Left ventricle myocardium inferior (tissue), 1 donor: ENCODE results near the gene ZNF649. TPM values are rescaled to one million over a fixed set of nuclear protein-coding genes. Genes with fewer than 3 reads are reported as not detected.

Experiments
- DNase-seq: peaks from one replicate; pipeline ENCODE4 v3.0.0-alpha.2; 2020
- H3K27ac ChIP-seq: fragments of 200-600 bp; replicated peaks from 2 replicates; pipeline ENCODE4 v1.8.0; 2021
- H3K27me3 ChIP-seq: fragments of 200-600 bp; 2 replicates; pipeline ENCODE4 v1.8.0; 2021; ENCODE audit warnings: low read depth
- H3K36me3 ChIP-seq: fragments of 200-600 bp; 2 replicates; pipeline ENCODE4 v1.8.0; 2021
- H3K4me1 ChIP-seq: fragments of 200-600 bp; 2 replicates; pipeline ENCODE4 v1.8.0; 2021
- H3K4me3 ChIP-seq: fragments of 200-600 bp; 2 replicates; pipeline ENCODE4 v1.8.0; 2021; ENCODE audit warnings: mild to moderate bottlenecking, moderate library complexity
- H3K9me3 ChIP-seq: fragments of 200-600 bp; replicated peaks from 2 replicates; pipeline ENCODE4 v1.8.0; 2021
- CTCF ChIP-seq: fragments of 200-600 bp; IDR thresholded peaks from 2 replicates; pipeline ENCODE4 v1.8.0; 2021; ENCODE audit warnings: antibody characterized with exemption, mild to moderate bottlenecking, borderline replicate concordance
- intact Hi-C: fragments of 100-400 bp; cut with micrococcal nuclease; formaldehyde crosslinking; loops from one replicate; pipeline ENCODE4 v1.11.0; 2022
- total RNA-seq: library from RNA; stranded (reverse); fragmentation: NEBNext Ultra II Directional; extraction: Animal tissue kit (Norgen Biotek cat#: 25700); gene quantifications from one replicate; pipeline ENCODE4 v1.2.1, GENCODE V29; 2021
- donor health status: DM: no; HTN: yes; CAD: no; lungs with severe emphysema.

The ZNF649 gene
- total RNA-seq, 1 donor from 2014 or later = 7.5 TPM

GRCh38 chr19:51884713-51885112, 20.1 kb downstream of the ZNF649 start:
- no peak for DNase-seq
- H3K36me3 ChIP-seq = peaks cover 35% of the 10 kb centered on the region
- no peak overlapping the region for H3K27ac ChIP-seq
- no peak for TF ChIP-seq CTCF
- peaks cover 24% of the 10 kb centered on the region for H3K9me3 ChIP-seq
- H3K4me3 ChIP-seq = no peak overlapping the region
- no peaks in the 10 kb centered on the region for H3K27me3 ChIP-seq
- intact Hi-C loops = no loop called here
- peaks cover 19% of the 10 kb centered on the region for H3K4me1 ChIP-seq

GRCh38 chr19:51882518-51882917, 22.3 kb downstream of the ZNF649 start:
- Histone ChIP-seq H3K27me3 (no peaks in the 10 kb centered on the region), H3K36me3 (peaks cover 42% of the 10 kb centered on the region), H3K27ac (no peak overlapping the region), H3K4me3 (no peak overlapping the region), H3K4me1 (peaks cover 12% of the 10 kb centered on the region), H3K9me3 (peaks cover 15% of the 10 kb centered on the region)
- no peak for DNase-seq
- intact Hi-C loops = no loop called here
- no peak for TF ChIP-seq CTCF

GRCh38 chr19:51873097-51873496, 31.7 kb downstream of the ZNF649 start:
- no peak overlapping the region for H3K27ac ChIP-seq
- intact Hi-C loops = no loop called here
- no peak overlapping the region for H3K4me3 ChIP-seq
- no peak for TF ChIP-seq CTCF
- no peaks in the 10 kb centered on the region for H3K27me3 ChIP-seq
- H3K4me1 ChIP-seq = no peaks in the 10 kb centered on the region
- peaks cover 93% of the 10 kb centered on the region for H3K9me3 ChIP-seq
- H3K36me3 ChIP-seq = peaks cover 90% of the 10 kb centered on the region
- DNase-seq = no peak

GRCh38 chr19:51861870-51862622, 42.8 kb downstream of the ZNF649 start:
- H3K27me3 ChIP-seq = no peaks in the 10 kb centered on the region
- intact Hi-C loops = no loop called here
- no peak for DNase-seq
- H3K9me3 ChIP-seq = peaks cover 100% of the 10 kb centered on the region
- H3K4me3 ChIP-seq = no peak overlapping the region
- no peak overlapping the region for H3K27ac ChIP-seq
- H3K4me1 ChIP-seq = no peaks in the 10 kb centered on the region
- no peak for TF ChIP-seq CTCF
- H3K36me3 ChIP-seq = peaks cover 80% of the 10 kb centered on the region

Other genes starting within 250 kb of the ZNF649 start
- 11.8 TPM for gene SPACA6, start 211.7 kb downstream of the ZNF649 start, total RNA-seq
- 0.41 TPM for gene HAS1, start 181.0 kb downstream of the ZNF649 start, total RNA-seq
- 4.5 TPM for gene FPR1, start 153.1 kb downstream of the ZNF649 start, total RNA-seq
- 0.74 TPM for gene FPR2, start 143.8 kb downstream of the ZNF649 start, total RNA-seq
- gene FPR3, start 109.9 kb downstream of the ZNF649 start, total RNA-seq = 3.6 TPM
- 9.7 TPM for gene ZNF577, start 17.1 kb downstream of the ZNF649 start, total RNA-seq
- gene ZNF613, start 22.5 kb upstream of the ZNF649 start, total RNA-seq = 3.4 TPM
- gene ZNF350, start 81.8 kb upstream of the ZNF649 start, total RNA-seq = 8.0 TPM
- gene ZNF615, start 103.2 kb upstream of the ZNF649 start, total RNA-seq = 11.2 TPM
- gene ZNF614, start 123.4 kb upstream of the ZNF649 start, total RNA-seq = 5.5 TPM
- 7.8 TPM for gene ZNF432, start 143.8 kb upstream of the ZNF649 start, total RNA-seq
- gene ZNF841, start 190.7 kb upstream of the ZNF649 start, total RNA-seq = 8.5 TPM
- gene ZNF616, start 234.9 kb upstream of the ZNF649 start, total RNA-seq = 5.6 TPM